ENCODE data around the gene SCD5. TPM values are rescaled to one million over a fixed set of nuclear protein-coding genes. Genes with fewer than 3 reads are reported as not detected.

The SCD5 gene
- total RNA-seq, 2 donors from 2014 or later: 9.7 to 14.0 TPM

- Histone ChIP-seq H3K27me3 (no peaks in the 10 kb centered on the region), H3K36me3 (no peaks in the 10 kb centered on the region), H3K27ac (no peak overlapping the region), H3K4me3 (no peak overlapping the region), H3K4me1 (no peaks in the 10 kb centered on the region), H3K9me3 (no peaks in the 10 kb centered on the region)
- TF ChIP-seq CTCF (IDR thresholded peaks at IDR 0.05): no peak
- DNase-seq (ENCODE audit: low spot score): no peak
Measured at GRCh38 chr4:82640540-82640939, 158.1 kb downstream of the SCD5 start.

- TF ChIP-seq CTCF (IDR thresholded peaks at IDR 0.05): no peak
- H3K4me1 ChIP-seq: no peaks in the 10 kb centered on the region
- H3K4me3 ChIP-seq: no peak overlapping the region
- DNase-seq (ENCODE audit: low spot score): no peak
- H3K27ac ChIP-seq: no peak overlapping the region
- H3K36me3 ChIP-seq: no peaks in the 10 kb centered on the region
- H3K9me3 ChIP-seq: no peaks in the 10 kb centered on the region
- H3K27me3 ChIP-seq: no peaks in the 10 kb centered on the region
Measured at GRCh38 chr4:82639971-82640370, 158.6 kb downstream of the SCD5 start.

GRCh38 chr4:82638479-82638878 is 160.1 kb downstream of the SCD5 start:
- no peak overlapping the region for H3K27ac ChIP-seq

GRCh38 chr4:82630079-82630478 is 168.5 kb downstream of the SCD5 start:
- Histone ChIP-seq H3K27ac (no peak overlapping the region), H3K9me3 (no peaks in the 10 kb centered on the region), H3K4me1 (no peaks in the 10 kb centered on the region), H3K4me3 (no peak overlapping the region), H3K36me3 (no peaks in the 10 kb centered on the region), H3K27me3 (no peaks in the 10 kb centered on the region)
- TF ChIP-seq CTCF (IDR thresholded peaks at IDR 0.05): no peak
- DNase-seq (ENCODE audit: low spot score): no peak

More at GRCh38 chr4:82638479-82638878, 160.1 kb downstream of the SCD5 start:
- H3K36me3 ChIP-seq: no peaks in the 10 kb centered on the region
- no peak for DNase-seq (ENCODE audit: low spot score)
- H3K9me3 ChIP-seq: no peaks in the 10 kb centered on the region
- TF ChIP-seq CTCF (IDR thresholded peaks at IDR 0.05): no peak
- no peaks in the 10 kb centered on the region for H3K27me3 ChIP-seq
- H3K4me1 ChIP-seq: no peaks in the 10 kb centered on the region
- H3K4me3 ChIP-seq: no peak overlapping the region

GRCh38 chr4:82629238-82630000 is 169.2 kb downstream of the SCD5 start:
- Histone ChIP-seq H3K27ac (no peak overlapping the region), H3K4me3 (no peak overlapping the region), H3K4me1 (no peaks in the 10 kb centered on the region), H3K27me3 (no peaks in the 10 kb centered on the region), H3K36me3 (no peaks in the 10 kb centered on the region), H3K9me3 (no peaks in the 10 kb centered on the region)
- DNase-seq (ENCODE audit: low spot score): no peak
- no peak for TF ChIP-seq CTCF (IDR thresholded peaks at IDR 0.05)

Measured in right atrium auricular region (tissue), 2 donors.